HG03066 (cell line): Measurements from ENCODE around the gene RAP1A.
"Not testable (repeated sequence)": the region's sequence is repeated elsewhere in the genome, so short reads cannot be mapped to it uniquely, and the experiment has no call there.

Source experiments
- ATAC-seq: cut with Tn5 transposase; IDR thresholded peaks from one replicate; pipeline ENCODE4 v1.9.1; 2021; ENCODE audit warnings: low read depth; ENCODE audit not compliant: unreplicated experiment

The RAP1A gene

GRCh38 chr1:111625276-111625675 lies 5.7 kb downstream of the RAP1A start:
- ATAC-seq: no peak

DNA sequence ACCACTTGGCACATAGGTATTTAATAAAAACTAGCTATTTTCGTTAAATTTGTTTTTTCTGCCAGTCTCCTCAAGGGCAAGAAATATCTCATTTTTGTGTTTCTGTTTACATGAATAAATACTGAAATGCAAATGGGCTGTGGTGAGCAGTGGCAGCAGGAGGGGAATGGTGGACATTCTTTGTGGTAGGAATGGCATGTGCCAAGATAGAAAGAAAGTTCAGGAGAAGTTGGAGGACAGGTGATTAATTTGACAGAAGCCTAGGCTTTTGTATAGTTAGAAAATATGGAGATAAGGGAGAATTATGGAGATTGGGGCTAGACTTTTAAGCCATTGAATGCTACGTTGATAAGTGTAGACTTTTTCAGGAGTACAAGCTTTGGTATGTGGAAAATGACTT lies 8.6 kb downstream of the RAP1A start:
- no peak for ATAC-seq

DNA sequence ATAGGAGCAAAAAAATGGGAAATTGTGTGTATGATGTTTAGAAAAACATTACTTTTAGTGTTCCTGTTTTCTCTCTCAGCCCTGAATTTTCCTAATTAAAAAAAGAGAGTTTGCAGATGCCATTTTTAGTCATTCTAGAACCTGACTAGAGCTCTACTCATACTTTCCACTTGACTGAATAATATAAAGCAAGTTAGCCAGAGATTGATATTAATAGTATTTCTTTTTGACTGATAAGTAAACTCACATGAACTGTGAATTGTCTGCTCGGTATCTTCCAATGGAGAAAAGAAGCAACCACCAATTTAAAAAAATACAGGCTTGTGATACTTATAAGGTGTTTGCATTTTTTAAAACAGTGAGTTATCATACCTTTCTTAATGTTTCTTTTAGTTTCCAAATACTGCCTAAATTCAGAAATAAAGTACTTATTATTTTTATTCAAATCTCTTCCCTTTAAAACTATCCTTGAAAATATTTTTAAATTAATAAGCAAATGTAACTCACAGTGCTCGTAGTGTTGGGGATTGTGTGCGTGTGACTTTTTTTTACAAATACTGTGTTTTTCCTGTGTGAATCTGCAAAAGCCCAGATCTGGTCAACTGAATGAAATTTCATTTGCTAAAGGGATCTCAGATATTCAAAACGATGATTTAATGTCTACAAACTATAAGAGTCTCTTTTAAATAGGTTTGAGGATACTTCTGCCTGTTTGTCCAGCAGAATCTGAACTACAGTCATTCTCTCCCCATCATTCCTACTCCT lies 9.8 kb downstream of the RAP1A start:
- no peak for ATAC-seq

- ATAC-seq: no peak
Observed at GRCh38 chr1:111630567-111630966, 11.0 kb downstream of the RAP1A start.

DNA sequence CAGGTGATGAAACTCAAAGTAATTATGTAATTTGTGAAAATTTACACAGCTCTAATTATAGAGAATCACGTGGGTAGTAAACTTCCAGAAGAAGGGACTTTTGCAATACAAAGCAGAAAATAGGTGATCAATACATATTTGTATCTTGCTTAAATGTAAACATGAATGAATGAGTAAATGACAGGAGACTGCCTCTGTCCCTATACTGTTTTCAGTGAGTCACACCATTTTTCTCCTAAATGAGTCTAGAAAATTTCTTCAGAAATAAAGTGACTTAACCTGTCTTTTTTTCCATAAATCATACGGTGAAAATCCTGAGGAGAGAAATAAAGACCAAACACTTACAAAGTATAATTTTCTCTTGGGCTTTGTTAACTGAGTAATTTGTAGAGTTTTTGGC lies 11.9 kb downstream of the RAP1A start:
- no peak for ATAC-seq

DNA sequence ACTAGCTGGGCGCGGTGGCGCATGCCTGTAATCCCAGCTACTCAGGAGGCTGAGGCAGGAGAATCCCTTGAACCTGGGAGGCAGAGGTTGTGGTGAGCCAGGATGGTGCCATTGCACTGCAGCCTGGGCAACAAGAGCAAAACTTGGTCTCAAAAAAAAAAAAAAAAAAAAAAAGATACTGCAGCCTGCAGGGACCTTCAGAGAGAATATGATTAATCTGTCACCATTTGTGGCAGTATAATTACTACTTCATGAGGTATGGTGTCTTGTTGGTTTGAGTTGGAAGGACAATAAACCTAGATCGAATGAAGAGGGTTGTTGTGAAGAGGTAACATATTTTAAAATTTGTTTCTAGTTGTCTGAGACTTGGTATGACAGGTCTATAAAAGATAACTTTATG lies 13.2 kb downstream of the RAP1A start:
- ATAC-seq: not testable (repeated sequence)

- ATAC-seq: no peak
Observed at GRCh38 chr1:111633736-111634247, 14.2 kb downstream of the RAP1A start.

- ATAC-seq: no peak
Observed at GRCh38 chr1:111635324-111636009, 15.9 kb downstream of the RAP1A start.

GRCh38 chr1:111638320-111638719 lies 18.7 kb downstream of the RAP1A start:
- no peak for ATAC-seq

- ATAC-seq: no peak
Observed at GRCh38 chr1:111639602-111640198, 20.1 kb downstream of the RAP1A start.

- ATAC-seq: no peak
Observed at GRCh38 chr1:111643097-111643496, 23.5 kb downstream of the RAP1A start.

GRCh38 chr1:111643696-111644095 lies 24.1 kb downstream of the RAP1A start:
- ATAC-seq: no peak

- ATAC-seq: no peak
Observed at GRCh38 chr1:111644506-111644905, 24.9 kb downstream of the RAP1A start.

GRCh38 chr1:111647736-111648135 lies 28.1 kb downstream of the RAP1A start:
- no peak for ATAC-seq

- no peak for ATAC-seq
Observed at GRCh38 chr1:111648806-111649205, 29.2 kb downstream of the RAP1A start.

DNA sequence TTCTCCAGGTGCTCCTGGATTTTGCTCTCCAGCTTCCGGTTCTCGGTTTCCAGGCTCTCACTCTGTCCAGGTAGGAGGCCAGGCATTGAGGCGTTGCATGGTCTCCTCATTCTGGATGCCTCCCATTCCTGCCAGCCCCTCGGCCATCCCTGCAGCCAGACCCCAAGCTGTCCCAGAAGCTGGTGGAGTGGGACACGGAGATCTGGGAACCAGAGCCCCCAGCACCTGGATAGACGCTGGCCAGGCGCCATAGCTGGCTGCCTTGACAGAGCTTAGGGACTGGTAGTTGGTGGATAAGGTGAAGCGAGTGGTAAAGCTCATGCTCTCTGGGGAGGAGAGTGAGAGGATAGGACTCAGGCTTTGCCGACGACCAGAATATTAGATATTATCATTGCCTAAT lies 29.6 kb downstream of the RAP1A start:
- no peak for ATAC-seq

GRCh38 chr1:111649648-111650047 lies 30.1 kb downstream of the RAP1A start:
- no peak for ATAC-seq

GRCh38 chr1:111653709-111654108 lies 34.1 kb downstream of the RAP1A start:
- ATAC-seq: no peak

DNA sequence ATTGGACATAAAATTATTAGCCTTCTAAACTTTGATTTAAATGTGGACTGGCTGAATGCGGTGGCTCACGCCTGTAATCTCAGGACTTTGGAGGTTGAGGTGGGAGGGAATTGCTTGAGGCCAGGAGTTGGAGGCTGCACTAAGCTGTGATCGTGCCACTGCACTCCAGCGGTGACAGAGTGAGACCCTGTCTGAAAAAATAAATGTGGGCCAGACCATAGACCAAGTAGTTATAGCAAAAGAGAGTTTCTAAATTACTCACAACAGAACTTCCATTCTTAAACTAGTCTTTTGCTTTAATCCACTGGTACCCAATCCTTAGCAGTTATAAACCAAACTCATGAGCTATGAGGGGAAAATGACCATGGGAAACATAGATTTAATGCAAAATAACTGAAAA lies 35.2 kb downstream of the RAP1A start:
- no peak for ATAC-seq

DNA sequence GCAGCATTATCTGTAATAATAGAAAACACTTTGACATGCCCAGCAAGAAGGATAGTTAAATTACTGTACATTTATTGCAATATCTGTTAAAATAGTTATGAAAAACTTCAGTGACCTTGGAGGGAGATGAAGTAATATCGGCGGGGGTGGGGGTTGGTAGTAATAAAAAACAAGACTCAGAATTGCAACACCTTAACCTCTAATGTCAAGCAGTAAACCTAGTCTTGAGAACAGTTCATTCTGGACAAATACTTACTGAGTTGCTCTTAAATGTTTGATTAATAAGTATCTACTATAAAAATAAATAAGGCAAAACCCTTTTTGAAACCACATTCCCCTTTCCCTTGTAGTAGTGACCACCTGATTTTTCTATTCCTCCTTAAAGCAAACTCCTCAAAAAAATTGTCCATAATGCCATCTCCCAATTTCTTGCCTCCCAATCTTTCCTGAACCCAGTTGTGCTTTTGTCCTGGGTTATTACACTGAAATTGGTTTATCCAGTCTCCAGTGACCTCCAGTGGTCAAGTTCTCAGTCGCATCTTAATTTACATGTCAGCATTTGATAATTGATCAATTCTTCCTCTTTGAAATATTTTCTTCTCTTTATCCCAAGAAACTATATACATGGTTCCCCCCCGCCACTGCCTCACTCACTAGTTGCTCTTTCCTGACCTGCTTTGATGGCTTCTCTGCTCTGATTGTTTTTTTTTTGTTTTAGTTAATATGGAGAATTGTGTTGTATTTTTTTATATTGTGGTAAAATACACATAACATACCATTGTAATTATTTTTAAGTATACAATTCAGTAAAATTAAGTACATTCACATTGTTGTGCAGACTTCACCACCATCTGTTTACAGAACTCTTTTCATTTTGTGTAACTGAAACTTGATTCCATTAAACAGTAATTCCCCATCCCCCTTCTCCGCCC lies 36.8 kb downstream of the RAP1A start:
- no peak for ATAC-seq

- no peak for ATAC-seq
Observed at GRCh38 chr1:111658622-111659021, 39.0 kb downstream of the RAP1A start.
